GM12864 (cell line): Measurements from ENCODE around the gene VWA8.

Source experiments
- DNase-seq: peaks from one replicate; pipeline ENCODE4 v3.0.0-alpha.2; 2011; ENCODE audit warnings: low read depth
- H3K4me3 ChIP-seq: 2 replicates; pipeline ENCODE4 v1.5.1; 2011; ENCODE audit warnings: mild to moderate bottlenecking, low read depth, low read length, control low read depth
- TF ChIP-seq, protein P1 (sequence below): IDR thresholded peaks from 2 replicates; pipeline ENCODE4 v1.5.1; 2011; ENCODE audit warnings: low read depth, mild to moderate bottlenecking, moderate library complexity, low read length, control low read depth, inconsistent platforms; ENCODE audit errors: missing control alignments

Gene VWA8

DNA sequence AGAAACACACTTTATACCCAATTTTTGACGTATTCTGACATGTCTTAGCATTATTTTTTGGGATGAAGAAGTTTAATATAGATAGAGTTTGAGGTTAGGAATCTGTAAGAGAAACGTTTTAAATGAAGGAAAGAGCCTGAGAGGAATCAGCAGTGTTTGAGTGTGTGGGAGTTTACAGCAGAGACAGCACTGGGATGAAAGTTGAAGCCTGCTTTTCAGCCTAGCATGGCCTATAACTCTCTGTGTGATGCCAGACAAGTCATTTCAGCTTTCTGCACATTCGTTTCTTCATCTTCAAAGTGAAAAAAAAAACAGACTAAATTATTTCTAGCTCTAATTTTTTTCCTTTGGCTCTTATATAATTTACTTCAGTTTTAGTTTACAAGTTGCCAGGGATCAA lies 326.5 kb downstream of the VWA8 start:
- TF ChIP-seq, protein P1, sequence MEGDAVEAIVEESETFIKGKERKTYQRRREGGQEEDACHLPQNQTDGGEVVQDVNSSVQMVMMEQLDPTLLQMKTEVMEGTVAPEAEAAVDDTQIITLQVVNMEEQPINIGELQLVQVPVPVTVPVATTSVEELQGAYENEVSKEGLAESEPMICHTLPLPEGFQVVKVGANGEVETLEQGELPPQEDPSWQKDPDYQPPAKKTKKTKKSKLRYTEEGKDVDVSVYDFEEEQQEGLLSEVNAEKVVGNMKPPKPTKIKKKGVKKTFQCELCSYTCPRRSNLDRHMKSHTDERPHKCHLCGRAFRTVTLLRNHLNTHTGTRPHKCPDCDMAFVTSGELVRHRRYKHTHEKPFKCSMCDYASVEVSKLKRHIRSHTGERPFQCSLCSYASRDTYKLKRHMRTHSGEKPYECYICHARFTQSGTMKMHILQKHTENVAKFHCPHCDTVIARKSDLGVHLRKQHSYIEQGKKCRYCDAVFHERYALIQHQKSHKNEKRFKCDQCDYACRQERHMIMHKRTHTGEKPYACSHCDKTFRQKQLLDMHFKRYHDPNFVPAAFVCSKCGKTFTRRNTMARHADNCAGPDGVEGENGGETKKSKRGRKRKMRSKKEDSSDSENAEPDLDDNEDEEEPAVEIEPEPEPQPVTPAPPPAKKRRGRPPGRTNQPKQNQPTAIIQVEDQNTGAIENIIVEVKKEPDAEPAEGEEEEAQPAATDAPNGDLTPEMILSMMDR = no peak
- no peak for DNase-seq
- no peak overlapping the region for H3K4me3 ChIP-seq

DNA sequence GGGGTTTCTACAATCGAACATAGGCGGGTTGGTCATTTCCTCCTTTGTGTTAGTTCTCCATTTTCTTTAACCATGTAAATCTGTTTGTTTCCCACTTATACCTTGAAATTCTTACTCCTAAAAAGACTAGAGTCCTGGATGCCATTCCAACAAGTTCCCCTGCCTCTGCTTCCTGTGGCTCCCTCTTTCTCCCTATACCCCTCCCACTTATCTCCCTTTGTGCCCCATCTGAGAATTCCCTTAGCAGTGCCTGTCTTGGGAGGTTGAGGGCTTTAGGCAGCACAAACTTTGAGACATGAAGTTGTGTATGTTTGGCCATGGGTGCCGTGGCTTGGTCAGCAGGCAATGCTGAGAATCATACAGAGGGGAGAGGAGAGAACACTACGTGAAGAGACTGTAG lies 327.1 kb downstream of the VWA8 start:
- no peak for DNase-seq
- TF ChIP-seq, protein P1 = no peak
- no peak overlapping the region for H3K4me3 ChIP-seq

DNA sequence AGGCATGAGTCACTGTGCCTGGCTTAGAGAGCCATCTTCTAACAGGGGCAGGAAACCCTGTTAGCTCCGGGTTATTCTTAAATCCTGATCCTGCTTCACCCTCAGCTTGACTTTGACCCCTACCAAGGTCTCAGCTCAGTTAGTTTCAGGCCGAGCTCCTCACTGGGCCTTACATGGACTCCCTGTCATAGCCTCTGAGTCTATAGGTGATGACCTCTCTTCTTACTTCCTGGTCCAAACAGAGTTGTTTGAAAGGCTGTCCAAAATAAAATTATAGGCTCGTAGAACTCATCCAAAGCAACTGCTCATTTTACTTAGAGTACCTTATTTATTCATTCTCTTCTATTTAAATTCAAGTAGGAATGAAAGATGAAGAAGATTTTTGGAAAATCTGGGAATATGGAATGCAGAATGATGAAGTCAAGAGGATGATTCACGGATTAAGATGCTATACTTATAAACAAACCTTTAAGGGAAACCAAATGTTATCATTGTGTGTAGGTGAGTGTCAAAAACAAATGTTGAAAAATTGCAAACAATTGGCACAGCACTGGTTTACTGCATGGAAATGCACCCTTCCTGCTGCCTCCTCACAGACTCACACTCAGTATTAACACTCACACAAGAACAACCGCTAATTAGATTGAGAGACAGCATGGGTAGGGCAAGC lies 329.5 kb downstream of the VWA8 start:
- no peak for DNase-seq
- TF ChIP-seq, protein P1 = no peak
- H3K4me3 ChIP-seq = no peak overlapping the region

DNA sequence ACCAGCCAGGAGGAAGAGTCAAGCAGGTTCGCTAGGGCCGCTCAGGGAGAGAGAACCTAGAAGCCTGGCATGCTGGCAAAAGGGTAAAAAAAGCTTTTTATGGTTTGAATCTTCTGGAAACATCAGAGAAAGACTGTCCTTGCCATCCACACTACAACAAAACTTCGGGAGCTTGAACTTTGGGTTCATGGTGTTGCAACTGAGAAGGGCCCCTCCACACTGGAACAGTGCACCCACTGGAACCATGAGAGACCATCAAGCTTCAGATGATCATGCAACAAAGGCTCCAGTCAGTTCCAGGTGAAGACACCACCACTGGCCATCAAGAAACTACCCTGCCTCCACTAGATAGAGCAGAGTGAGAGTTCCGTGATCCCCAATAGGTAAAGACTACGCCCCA lies 333.5 kb downstream of the VWA8 start:
- no peak for DNase-seq
- TF ChIP-seq, protein P1 = no peak

DNA sequence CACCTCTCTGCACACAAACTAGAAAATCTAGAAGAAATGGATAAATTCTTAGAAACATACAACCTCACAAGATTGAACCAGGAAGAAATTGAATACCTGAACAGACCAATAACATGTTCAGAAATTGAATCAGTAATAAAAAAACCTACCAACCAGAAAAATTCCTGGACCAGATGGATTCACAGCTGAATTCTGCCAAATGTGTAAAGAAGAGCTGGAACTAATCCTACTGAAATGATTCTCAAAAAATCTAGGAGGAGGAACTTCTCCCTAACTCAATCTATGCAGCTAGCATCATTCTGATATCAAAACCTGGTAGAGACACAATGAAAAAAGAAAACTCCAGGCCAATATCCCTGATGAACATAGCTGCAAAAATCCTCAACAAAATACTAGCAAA lies 336.9 kb downstream of the VWA8 start:
- TF ChIP-seq, protein P1 = no peak
- DNase-seq = no peak
- no peak overlapping the region for H3K4me3 ChIP-seq

More for the DNA sequence above, 333.5 kb downstream of the VWA8 start:
- no peak overlapping the region for H3K4me3 ChIP-seq

DNA sequence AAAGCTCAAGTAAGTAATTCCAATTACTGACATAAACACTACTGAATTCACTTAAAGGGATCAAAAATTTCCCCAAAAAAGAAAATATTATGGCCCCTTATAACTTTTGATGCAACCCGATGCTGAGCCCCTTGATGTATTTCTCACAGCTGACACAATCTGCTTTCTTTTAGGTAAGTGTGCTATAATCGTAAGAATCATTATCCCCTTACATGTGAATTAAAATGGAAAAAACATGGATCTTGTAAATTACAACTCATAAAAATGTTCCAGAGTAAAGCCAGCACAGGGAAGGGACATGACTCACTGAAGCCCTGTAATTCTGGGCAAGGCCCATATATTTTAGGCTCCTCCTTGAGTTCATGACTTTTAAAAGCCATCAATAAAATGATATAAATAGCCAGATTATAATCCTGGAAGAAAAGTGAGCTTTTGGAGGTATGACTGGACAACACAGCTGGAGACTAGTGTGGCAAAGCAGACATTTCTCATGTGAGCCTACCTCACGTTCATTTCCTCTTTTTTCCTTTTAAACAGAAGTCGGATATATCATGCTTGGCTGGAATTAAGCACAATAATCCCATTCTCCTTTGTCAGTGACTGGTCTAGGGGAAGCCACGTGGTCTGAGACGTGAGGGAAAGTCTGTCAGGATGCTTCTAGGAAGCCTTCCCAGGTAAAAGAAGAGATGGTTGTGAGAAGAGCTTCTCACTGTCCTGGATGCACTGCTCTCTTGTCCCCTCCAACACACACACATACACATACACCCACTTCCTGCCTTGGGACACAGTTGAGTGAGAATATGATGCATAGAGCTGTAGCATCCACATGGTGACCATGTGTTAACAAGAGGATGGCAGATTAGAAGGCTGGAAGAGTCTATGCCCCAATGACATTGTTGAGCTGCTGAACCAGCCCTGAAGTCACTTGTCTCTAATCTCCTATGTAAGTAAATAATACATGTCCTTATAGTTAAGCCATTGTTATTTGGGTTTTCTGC lies 338.2 kb downstream of the VWA8 start:
- TF ChIP-seq, protein P1 = no peak
- no peak for DNase-seq

More for the DNA sequence above, 338.2 kb downstream of the VWA8 start:
- no peak overlapping the region for H3K4me3 ChIP-seq
